HCT116 (cell line): Measurements from ENCODE around the gene CATSPERZ. TPM values are rescaled to one million over a fixed set of nuclear protein-coding genes. Genes with fewer than 3 reads are reported as not detected.

ENCODE experiments used
- ATAC-seq: fragments of 200-7000 bp; cut with Tn5 transposase; 2 replicates; pipeline ENCODE4 v1.9.1; 2020; ENCODE audit warnings: mild to moderate bottlenecking, moderate library complexity
- BruUV-seq: library from RNA; stranded (reverse); fragments of 400-500 nt; replicated peaks from 2 replicates; lab custom pipeline; 2021; lab: Mats Ljungman, UMichigan
- CTCF ChIA-PET: fragments of 300-600 bp; sonication (Branson Sonifier 250); formaldehyde crosslinking; loops from one replicate; lab custom pipeline; 2021; ENCODE audit warnings: antibody characterized with exemption; lab: Charles Lee
- POLR2A ChIA-PET: fragments of 300-600, 350-600 bp; sonication (Branson Sonifier 250); formaldehyde crosslinking; loops from one replicate; lab custom pipeline; 2021; ENCODE audit warnings: antibody characterized with exemption; lab: Charles Lee
- RAD21 ChIA-PET, 2 experiments: fragments of 300-600 bp; sonication (Branson Sonifier 250); formaldehyde crosslinking; loops; one replicate each; lab custom pipeline; 2023; ENCODE audit warnings: low total read pairs in 2 of 2; ENCODE audit not compliant: uncharacterized antibody in 2 of 2, unreplicated experiment in 2 of 2, low non-redundant PET in 1 of 2; lab: Charles Lee
- DNase-seq: peaks from one replicate; pipeline ENCODE4 v3.0.0-alpha.2; 2010; ENCODE audit warnings: low read depth, low spot score
- H2AFZ ChIP-seq: fragments of 200-600 bp; shearing (Covaris generic), sonication (generic); 2 replicates; pipeline ENCODE4 v1.6.1; 2017; ENCODE audit warnings: low read depth, mixed run types, mixed read lengths, antibody characterized with exemption, low read length; ENCODE audit not compliant: poor library complexity, severe bottlenecking
- H3K27ac ChIP-seq: 2 replicates; pipeline ENCODE4 v1.5.1; 2012; ENCODE audit warnings: low read depth, low read length
- H3K27me3 ChIP-seq: fragments of 200-600 bp; sonication (generic); 2 replicates; pipeline ENCODE4 v1.6.1; 2016; ENCODE audit warnings: mixed run types, low read length, mixed read lengths; ENCODE audit not compliant: insufficient read depth
- H3K36me3 ChIP-seq, 2 experiments: fragments of 200-500 bp in 1 of 2; fragments of 200-600 bp in 1 of 2; sonication (Bioruptor generic) in 1 of 2; sonication (generic) in 1 of 2; 2 replicates each; pipeline versions ENCODE4 v1.5.1 to v1.6.1; 2014 to 2016; ENCODE audit warnings: low read length in 2 of 2, inconsistent platforms in 1 of 2, mixed read lengths in 1 of 2, mixed run types in 1 of 2; ENCODE audit not compliant: insufficient read depth in 2 of 2, control insufficient read depth in 1 of 2
- H3K4me1 ChIP-seq, 2 experiments: fragments of 200-600 bp in 1 of 2; sonication (generic) in 1 of 2; 2 replicates each; pipeline versions ENCODE4 v1.5.1 to v1.6.1; 2012 to 2017; ENCODE audit warnings: low read length in 2 of 2, inconsistent platforms in 1 of 2, mild to moderate bottlenecking in 1 of 2, mixed read lengths in 1 of 2, mixed run types in 1 of 2, moderate library complexity in 1 of 2; ENCODE audit not compliant: insufficient read depth in 2 of 2, control insufficient read depth in 1 of 2
- H3K4me2 ChIP-seq: fragments of 200-600 bp; sonication (generic); 2 replicates; pipeline ENCODE4 v1.6.1; 2017; ENCODE audit warnings: mixed run types, low read length, mixed read lengths
- H3K4me3 ChIP-seq, 2 experiments: fragments of 200-600 bp in 1 of 2; sonication (generic) in 1 of 2; replicated peaks in 1 of 2; 2 replicates each; pipeline ENCODE4 v1.5.1; 2011 to 2016; ENCODE audit warnings: low read length in 2 of 2, control low read depth in 1 of 2, low read depth in 1 of 2, mild to moderate bottlenecking in 1 of 2, mixed read lengths in 1 of 2, mixed run types in 1 of 2
- H3K79me2 ChIP-seq: fragments of 200-600 bp; sonication (generic); 2 replicates; pipeline ENCODE4 v1.6.1; 2017; ENCODE audit warnings: mild to moderate bottlenecking, mixed run types, low read length, moderate library complexity, mixed read lengths; ENCODE audit not compliant: insufficient read depth
- H3K9ac ChIP-seq: fragments of 200-600 bp; sonication (generic); 2 replicates; pipeline ENCODE4 v1.6.1; 2016; ENCODE audit warnings: low read length, mixed read lengths
- H3K9me2 ChIP-seq: fragments of 200-600 bp; sonication (generic), shearing (Covaris generic); 2 replicates; pipeline ENCODE4 v1.6.1; 2017; ENCODE audit warnings: mixed run types, mild to moderate bottlenecking, moderate library complexity; ENCODE audit not compliant: insufficient read depth
- H3K9me3 ChIP-seq, 2 experiments: fragments of 200-500 bp in 1 of 2; fragments of 200-600 bp in 1 of 2; sonication (Bioruptor generic) in 1 of 2; sonication (generic) in 1 of 2; 2 replicates each; pipeline ENCODE4 v1.6.1; 2014 to 2017; ENCODE audit warnings: low read length in 2 of 2, mixed read lengths in 2 of 2, inconsistent platforms in 1 of 2, low read depth in 1 of 2, mild to moderate bottlenecking in 1 of 2, mixed run types in 1 of 2, moderate library complexity in 1 of 2; ENCODE audit not compliant: control insufficient read depth in 1 of 2, insufficient read depth in 1 of 2
- H4K20me1 ChIP-seq: fragments of 200-600 bp; sonication (generic), shearing (Covaris generic); 2 replicates; pipeline ENCODE4 v1.6.1; 2017; ENCODE audit warnings: mixed run types, mild to moderate bottlenecking, moderate library complexity; ENCODE audit not compliant: insufficient read depth
- CBX3 ChIP-seq: IDR thresholded peaks from 2 replicates; pipeline ENCODE4 v1.6.1; 2012; ENCODE audit warnings: low read depth
- CEBPB ChIP-seq: IDR thresholded peaks from 2 replicates; pipeline ENCODE4 v1.6.1; 2012; ENCODE audit warnings: low read depth
- EGR1 ChIP-seq: IDR thresholded peaks from 2 replicates; pipeline ENCODE4 v1.6.1; 2012; ENCODE audit warnings: low read depth
- ELF1 ChIP-seq: IDR thresholded peaks from 2 replicates; pipeline ENCODE4 v1.6.1; 2012; ENCODE audit warnings: low read depth, borderline replicate concordance
- FOSL1 ChIP-seq: IDR thresholded peaks from 2 replicates; pipeline ENCODE4 v1.6.1; 2012; ENCODE audit warnings: low read depth
- JUND ChIP-seq: IDR thresholded peaks from 2 replicates; pipeline ENCODE4 v1.6.1; 2012
- POLR2AphosphoS5 ChIP-seq: IDR thresholded peaks from 2 replicates; pipeline ENCODE4 v1.6.1; 2011; ENCODE audit warnings: mild to moderate bottlenecking, low read depth, low read length, moderate library complexity
- SIN3A ChIP-seq: IDR thresholded peaks from 2 replicates; pipeline ENCODE4 v1.6.1; 2012; ENCODE audit warnings: low read depth
- SP1 ChIP-seq: IDR thresholded peaks from 2 replicates; pipeline ENCODE4 v1.6.1; 2012; ENCODE audit warnings: low read depth
- SRF ChIP-seq: IDR thresholded peaks from 2 replicates; pipeline ENCODE4 v1.6.1; 2012; ENCODE audit warnings: low read depth
- TCF7L2 ChIP-seq: IDR thresholded peaks from 2 replicates; pipeline ENCODE4 v1.7.0; 2011; ENCODE audit warnings: borderline replicate concordance, inconsistent platforms; ENCODE audit not compliant: insufficient read depth, insufficient read length; ENCODE audit errors: extremely low read depth
- YY1 ChIP-seq: IDR thresholded peaks from 2 replicates; pipeline ENCODE4 v1.6.1; 2011; ENCODE audit warnings: low read length, low read depth, moderate library complexity, mild to moderate bottlenecking; ENCODE audit not compliant: insufficient replicate concordance; ENCODE audit errors: extremely low read depth
- ZFX ChIP-seq: fragments of 450-650 bp; IDR thresholded peaks from 2 replicates; pipeline ENCODE4 v1.6.1; 2017
- ZNF274 ChIP-seq: fragments of 200-500 bp; sonication (Bioruptor generic); IDR thresholded peaks from 2 replicates; pipeline ENCODE4 v1.6.1; 2014; ENCODE audit warnings: mild to moderate bottlenecking, low read depth, low read length, inconsistent platforms
- intact Hi-C: fragments of 100-400 bp; cut with micrococcal nuclease; formaldehyde crosslinking; loops from 2 replicates; pipeline ENCODE4 v1.10.0; 2022
- total RNA-seq: library from RNA; stranded (reverse); gene quantifications from one replicate; pipeline ENCODE4 v1.2.1, GENCODE V29; 2021; ENCODE audit not compliant: unreplicated experiment
- TF ChIP-seq, protein P1 (sequence below): IDR thresholded peaks from 2 replicates; pipeline ENCODE4 v1.6.1; 2011; ENCODE audit warnings: mild to moderate bottlenecking, low read length, moderate library complexity; ENCODE audit not compliant: insufficient replicate concordance; ENCODE audit errors: extremely low read depth
- TF ChIP-seq, protein P2 (sequence below): IDR thresholded peaks from 2 replicates; pipeline ENCODE4 v1.6.1; 2012; ENCODE audit warnings: low read depth

The CATSPERZ gene
- total RNA-seq, 1 experiment from 2014 or later: 1.7 TPM

DNA sequence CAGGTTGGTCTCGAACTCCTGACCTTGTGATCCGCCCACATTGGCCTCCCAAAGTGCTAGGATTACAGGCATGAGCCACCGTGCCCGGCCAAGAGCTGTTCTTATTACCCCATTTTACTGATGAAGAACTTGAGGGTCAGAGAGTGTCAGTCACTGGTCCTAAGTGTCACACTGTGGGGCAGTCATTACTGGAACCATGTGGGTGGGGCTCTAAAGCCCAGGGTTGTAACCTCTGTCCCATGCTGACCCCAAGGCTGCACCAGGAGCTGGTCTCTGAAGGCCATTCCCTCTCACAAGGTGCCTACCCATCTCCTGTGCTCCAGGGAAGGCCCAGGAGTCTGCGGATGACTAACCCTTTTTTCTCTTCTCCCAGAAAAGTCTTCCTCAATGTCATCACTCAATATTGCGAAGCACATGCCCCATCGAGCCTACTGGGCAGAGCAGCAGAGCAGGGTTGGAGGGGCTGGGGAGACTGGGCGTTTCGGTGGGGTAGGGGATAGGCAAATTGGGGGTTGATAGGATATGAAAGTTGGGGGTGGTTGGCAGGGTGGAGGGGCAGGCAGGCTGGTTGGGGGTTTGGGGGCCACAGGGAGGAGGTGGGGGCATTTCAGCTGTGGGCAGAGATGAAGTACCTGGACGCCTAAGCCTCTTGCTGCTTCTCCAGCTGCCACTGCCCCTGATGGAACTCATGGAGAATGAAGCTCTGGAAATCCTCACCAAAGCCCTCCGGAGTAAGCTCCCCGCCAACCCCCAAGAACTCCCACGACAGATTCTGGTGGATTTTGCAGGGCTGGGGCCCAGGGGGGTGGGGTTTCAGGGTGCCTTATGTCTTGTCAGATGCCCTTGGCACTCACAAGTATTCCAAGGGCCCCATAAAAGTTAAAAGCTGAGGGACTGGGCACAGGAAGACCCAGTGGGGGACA lies 3.2 kb downstream of the CATSPERZ start:
- H3K4me2 ChIP-seq: peak overlapping the region; percentile 84
- peak overlapping the region; percentile 59 to 70; a peak in 3 of 4 replicates for H3K4me3 ChIP-seq
- H3K9me2 ChIP-seq: no peaks in the 10 kb centered on the region
- peaks cover 23% of the 10 kb centered on the region for H3K79me2 ChIP-seq
- DNase-seq: no peak
- RAD21 ChIA-PET: interaction anchor here (0.7 to 2.5 kb wide), 6 partner anchors 29 to 99 kb away, joined by 3 to 7 read pairs (median 4); no protein-coding TSS in a partner anchor
- TF ChIP-seq, protein P1, sequence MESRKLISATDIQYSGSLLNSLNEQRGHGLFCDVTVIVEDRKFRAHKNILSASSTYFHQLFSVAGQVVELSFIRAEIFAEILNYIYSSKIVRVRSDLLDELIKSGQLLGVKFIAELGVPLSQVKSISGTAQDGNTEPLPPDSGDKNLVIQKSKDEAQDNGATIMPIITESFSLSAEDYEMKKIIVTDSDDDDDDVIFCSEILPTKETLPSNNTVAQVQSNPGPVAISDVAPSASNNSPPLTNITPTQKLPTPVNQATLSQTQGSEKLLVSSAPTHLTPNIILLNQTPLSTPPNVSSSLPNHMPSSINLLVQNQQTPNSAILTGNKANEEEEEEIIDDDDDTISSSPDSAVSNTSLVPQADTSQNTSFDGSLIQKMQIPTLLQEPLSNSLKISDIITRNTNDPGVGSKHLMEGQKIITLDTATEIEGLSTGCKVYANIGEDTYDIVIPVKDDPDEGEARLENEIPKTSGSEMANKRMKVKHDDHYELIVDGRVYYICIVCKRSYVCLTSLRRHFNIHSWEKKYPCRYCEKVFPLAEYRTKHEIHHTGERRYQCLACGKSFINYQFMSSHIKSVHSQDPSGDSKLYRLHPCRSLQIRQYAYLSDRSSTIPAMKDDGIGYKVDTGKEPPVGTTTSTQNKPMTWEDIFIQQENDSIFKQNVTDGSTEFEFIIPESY: no peak
- TF ChIP-seq ELF1 (no peak), SP1 (no peak), EGR1 (no peak), POLR2AphosphoS5 (no peak), FOSL1 (no peak), CEBPB (no peak), TCF7L2 (no peak), YY1 (no peak), ZNF274 (no peak), CBX3 (no peak), SRF (no peak), SIN3A (no peak), JUND (no peak), ZFX (no peak)
- TF ChIP-seq, protein P2, sequence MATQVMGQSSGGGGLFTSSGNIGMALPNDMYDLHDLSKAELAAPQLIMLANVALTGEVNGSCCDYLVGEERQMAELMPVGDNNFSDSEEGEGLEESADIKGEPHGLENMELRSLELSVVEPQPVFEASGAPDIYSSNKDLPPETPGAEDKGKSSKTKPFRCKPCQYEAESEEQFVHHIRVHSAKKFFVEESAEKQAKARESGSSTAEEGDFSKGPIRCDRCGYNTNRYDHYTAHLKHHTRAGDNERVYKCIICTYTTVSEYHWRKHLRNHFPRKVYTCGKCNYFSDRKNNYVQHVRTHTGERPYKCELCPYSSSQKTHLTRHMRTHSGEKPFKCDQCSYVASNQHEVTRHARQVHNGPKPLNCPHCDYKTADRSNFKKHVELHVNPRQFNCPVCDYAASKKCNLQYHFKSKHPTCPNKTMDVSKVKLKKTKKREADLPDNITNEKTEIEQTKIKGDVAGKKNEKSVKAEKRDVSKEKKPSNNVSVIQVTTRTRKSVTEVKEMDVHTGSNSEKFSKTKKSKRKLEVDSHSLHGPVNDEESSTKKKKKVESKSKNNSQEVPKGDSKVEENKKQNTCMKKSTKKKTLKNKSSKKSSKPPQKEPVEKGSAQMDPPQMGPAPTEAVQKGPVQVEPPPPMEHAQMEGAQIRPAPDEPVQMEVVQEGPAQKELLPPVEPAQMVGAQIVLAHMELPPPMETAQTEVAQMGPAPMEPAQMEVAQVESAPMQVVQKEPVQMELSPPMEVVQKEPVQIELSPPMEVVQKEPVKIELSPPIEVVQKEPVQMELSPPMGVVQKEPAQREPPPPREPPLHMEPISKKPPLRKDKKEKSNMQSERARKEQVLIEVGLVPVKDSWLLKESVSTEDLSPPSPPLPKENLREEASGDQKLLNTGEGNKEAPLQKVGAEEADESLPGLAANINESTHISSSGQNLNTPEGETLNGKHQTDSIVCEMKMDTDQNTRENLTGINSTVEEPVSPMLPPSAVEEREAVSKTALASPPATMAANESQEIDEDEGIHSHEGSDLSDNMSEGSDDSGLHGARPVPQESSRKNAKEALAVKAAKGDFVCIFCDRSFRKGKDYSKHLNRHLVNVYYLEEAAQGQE: no peak
- no peaks in the 10 kb centered on the region for H4K20me1 ChIP-seq
- no peaks in the 10 kb centered on the region for H3K27me3 ChIP-seq
- ATAC-seq: no peak
- no peaks in the 10 kb centered on the region for H3K9me3 ChIP-seq
- intact Hi-C loops: loop anchor here (1.0 to 5.0 kb wide), 5 partner anchors 52 to 116 kb away; partner anchors contain the start of genes FKBP2, PLCB3 and STIP1
- no peak overlapping the region for H2AFZ ChIP-seq
- H3K4me1 ChIP-seq: peaks cover 12 to 55% of the 10 kb centered on the region in 2 experiments; a peak in 3 of 4 replicates
- peaks cover 0 to 8% of the 10 kb centered on the region in 2 experiments; a peak in 1 of 4 replicates for H3K36me3 ChIP-seq
- CTCF ChIA-PET: interaction anchor here (1.0 to 5.8 kb wide), 19 partner anchors 10 to 385 kb away, joined by 3 to 80 read pairs (median 5); partner anchors contain the start of genes BAD, FERMT3, FKBP2 and GPR137
- BruUV-seq: no TSS peak
- peak overlapping the region; percentile 88 for H3K9ac ChIP-seq
- POLR2A ChIA-PET: interaction anchor here (0.6 to 5.5 kb wide), 12 partner anchors 14 to 118 kb away, joined by 3 to 30 read pairs (median 4); partner anchors contain the start of genes PPP1R14B, PRDX5, STIP1 and TRMT112
- H3K27ac ChIP-seq: peak overlapping the region; percentile 99
